Vagina (tissue), 2 donors: ENCODE data around the gene HNRNPAB. TPM values are rescaled to one million over a fixed set of nuclear protein-coding genes. Genes with fewer than 3 reads are reported as not detected.

ENCODE experiments used
- DNase-seq, 2 donors: peaks; one replicate each; pipeline ENCODE4 v3.0.0-alpha.2; 2017; ENCODE audit errors: extremely low spot score in 2 of 2
- H3K27ac ChIP-seq: fragments of 200-600 bp; sonication (generic); one replicate; pipeline ENCODE4 v1.5.1; 2019
- H3K27me3 ChIP-seq: fragments of 200-600 bp; sonication (generic); one replicate; pipeline ENCODE4 v1.5.1; 2019
- H3K36me3 ChIP-seq, 2 donors: fragments of 200-600 bp; sonication (generic); one replicate each; pipeline ENCODE4 v1.5.1; 2017 to 2019
- H3K4me1 ChIP-seq: fragments of 200-600 bp; sonication (generic); one replicate; pipeline ENCODE4 v1.5.1; 2019
- H3K4me3 ChIP-seq, 2 donors: fragments of 200-600 bp; sonication (generic); 1 replicate in 1 of 2; 2 replicates in 1 of 2; pipeline ENCODE4 v1.5.1; 2016 to 2019
- H3K9me3 ChIP-seq: fragments of 200-600 bp; sonication (generic); one replicate; pipeline ENCODE4 v1.5.1; 2019
- POLR2A ChIP-seq, 2 donors: fragments of 450-650 bp; IDR thresholded peaks; one replicate each; pipeline ENCODE4 v1.6.1; 2017; ENCODE audit warnings: antibody characterized with exemption in 2 of 2, mild to moderate bottlenecking in 2 of 2, moderate library complexity in 2 of 2
- POLR2AphosphoS5 ChIP-seq, 2 donors: sonication (generic); formaldehyde crosslinking; IDR thresholded peaks; one replicate each; pipeline ENCODE4 v1.9.0; 2017; ENCODE audit warnings: antibody characterized with exemption in 2 of 2, mild to moderate bottlenecking in 2 of 2, low read depth in 1 of 2; ENCODE audit not compliant: insufficient read depth in 1 of 2
- intact Hi-C: fragments of 100-400 bp; cut with DNase I; formaldehyde crosslinking; loops from one replicate; pipeline ENCODE4 v1.15.1; 2023
- total RNA-seq: library from RNA; depleted of rRNA; stranded (reverse); fragments of >200 nt; gene quantifications from one replicate; pipeline ENCODE4 v1.2.3, GENCODE V29; 2016
- TF ChIP-seq, protein P1 (sequence below), 3 experiments: fragments of 450-650 bp in 2 of 3; fragments of 200-600 bp in 1 of 3; sonication (generic) in 1 of 3; IDR thresholded peaks; one replicate each; pipeline ENCODE4 v1.5.1; 2017 to 2019; ENCODE audit warnings: antibody characterized with exemption in 3 of 3, mild to moderate bottlenecking in 2 of 3, moderate library complexity in 2 of 3

Gene HNRNPAB
- total RNA-seq, 1 donor from 2014 or later, result 92.6 TPM

DNA sequence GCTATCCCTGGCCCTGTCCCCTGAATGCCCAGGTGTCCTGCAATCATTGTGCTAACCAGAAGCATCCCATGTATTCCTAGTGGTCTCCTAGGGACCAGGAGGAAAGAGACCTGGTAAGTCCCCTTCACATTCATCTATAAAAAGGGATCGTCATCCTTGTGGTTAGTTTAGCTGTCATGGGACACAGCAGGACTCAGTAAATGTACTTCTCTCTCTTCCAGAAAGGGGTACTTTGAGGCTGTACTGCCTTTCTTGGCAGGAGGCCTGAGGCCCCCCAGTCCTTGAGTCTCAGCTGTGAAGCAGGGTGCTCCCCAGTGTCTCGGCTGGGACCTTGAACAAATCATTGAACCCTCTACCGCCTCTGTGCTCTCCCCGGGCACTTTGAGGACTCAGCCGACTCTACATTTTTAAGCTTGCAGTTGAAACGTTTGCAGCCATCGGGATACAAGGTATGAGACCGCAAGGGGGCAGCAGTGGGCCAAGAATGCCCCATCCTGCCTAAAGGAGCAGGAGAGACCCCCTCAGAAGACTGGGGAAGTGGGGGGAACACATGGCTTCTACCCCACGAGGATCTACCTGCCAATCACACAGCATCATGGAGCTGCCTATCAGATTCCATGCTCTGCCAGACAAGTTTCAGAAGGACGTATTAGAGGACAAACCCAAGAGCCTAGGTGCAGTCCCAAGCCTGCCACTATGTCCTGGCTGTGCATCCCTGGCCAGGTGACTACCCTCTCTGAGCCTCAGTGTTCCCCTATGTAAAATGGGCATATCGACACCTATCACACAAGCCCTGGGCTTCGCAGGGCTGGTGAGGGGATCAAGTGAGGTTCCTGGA is 30.6 kb downstream of the HNRNPAB start:
- H3K4me3 ChIP-seq, result no peak overlapping the region
- no peak overlapping the region for H3K27ac ChIP-seq
- peaks cover 59% of the 10 kb centered on the region for H3K4me1 ChIP-seq
- intact Hi-C loops, result no loop called here
- peaks cover 0 to 5% of the 10 kb centered on the region in 2 donors for H3K36me3 ChIP-seq
- no peaks in the 10 kb centered on the region for H3K27me3 ChIP-seq
- TF ChIP-seq POLR2A (IDR thresholded peaks at IDR 0.05) (no peak), POLR2AphosphoS5 (IDR thresholded peaks at IDR 0.05; ENCODE audit: insufficient read depth in 1 of 2, low read depth in 1 of 2) (no peak)
- TF ChIP-seq, protein P1, sequence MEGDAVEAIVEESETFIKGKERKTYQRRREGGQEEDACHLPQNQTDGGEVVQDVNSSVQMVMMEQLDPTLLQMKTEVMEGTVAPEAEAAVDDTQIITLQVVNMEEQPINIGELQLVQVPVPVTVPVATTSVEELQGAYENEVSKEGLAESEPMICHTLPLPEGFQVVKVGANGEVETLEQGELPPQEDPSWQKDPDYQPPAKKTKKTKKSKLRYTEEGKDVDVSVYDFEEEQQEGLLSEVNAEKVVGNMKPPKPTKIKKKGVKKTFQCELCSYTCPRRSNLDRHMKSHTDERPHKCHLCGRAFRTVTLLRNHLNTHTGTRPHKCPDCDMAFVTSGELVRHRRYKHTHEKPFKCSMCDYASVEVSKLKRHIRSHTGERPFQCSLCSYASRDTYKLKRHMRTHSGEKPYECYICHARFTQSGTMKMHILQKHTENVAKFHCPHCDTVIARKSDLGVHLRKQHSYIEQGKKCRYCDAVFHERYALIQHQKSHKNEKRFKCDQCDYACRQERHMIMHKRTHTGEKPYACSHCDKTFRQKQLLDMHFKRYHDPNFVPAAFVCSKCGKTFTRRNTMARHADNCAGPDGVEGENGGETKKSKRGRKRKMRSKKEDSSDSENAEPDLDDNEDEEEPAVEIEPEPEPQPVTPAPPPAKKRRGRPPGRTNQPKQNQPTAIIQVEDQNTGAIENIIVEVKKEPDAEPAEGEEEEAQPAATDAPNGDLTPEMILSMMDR (IDR thresholded peaks at IDR 0.05), result peak; percentile 21 to 60 (median 42)
- H3K9me3 ChIP-seq, result no peaks in the 10 kb centered on the region
- no peak for DNase-seq

DNA sequence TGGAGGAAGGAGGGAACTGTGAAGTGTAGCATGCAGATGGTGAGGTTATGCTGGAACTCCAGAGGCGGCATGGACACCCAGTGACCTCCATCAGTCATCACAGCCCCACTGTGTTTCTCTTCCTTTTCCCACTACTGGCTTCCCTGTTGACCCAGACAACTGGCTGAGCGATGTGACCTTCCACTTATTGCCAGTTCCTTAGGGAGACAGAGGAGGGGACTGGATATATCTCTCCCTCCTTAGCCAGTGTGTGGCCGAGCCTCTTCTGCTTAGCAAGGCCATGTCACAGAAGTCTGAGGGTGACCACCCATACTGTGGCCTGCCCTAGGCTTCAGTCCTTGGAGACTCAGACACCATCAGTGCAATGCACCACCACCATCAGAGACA is 31.2 kb downstream of the HNRNPAB start:
- no peak for TF ChIP-seq POLR2AphosphoS5 (IDR thresholded peaks at IDR 0.05; ENCODE audit: insufficient read depth in 1 of 2, low read depth in 1 of 2)
- TF ChIP-seq, protein P1 (IDR thresholded peaks at IDR 0.05), result no peak
- no peak for TF ChIP-seq POLR2A (IDR thresholded peaks at IDR 0.05)
- Histone ChIP-seq H3K27ac (no peak overlapping the region), H3K4me3 (no peak overlapping the region), H3K36me3 (no peaks in the 10 kb centered on the region), H3K9me3 (no peaks in the 10 kb centered on the region), H3K4me1 (peaks cover 53% of the 10 kb centered on the region), H3K27me3 (no peaks in the 10 kb centered on the region)
- intact Hi-C loops, result no loop called here
- DNase-seq, result no peak

DNA sequence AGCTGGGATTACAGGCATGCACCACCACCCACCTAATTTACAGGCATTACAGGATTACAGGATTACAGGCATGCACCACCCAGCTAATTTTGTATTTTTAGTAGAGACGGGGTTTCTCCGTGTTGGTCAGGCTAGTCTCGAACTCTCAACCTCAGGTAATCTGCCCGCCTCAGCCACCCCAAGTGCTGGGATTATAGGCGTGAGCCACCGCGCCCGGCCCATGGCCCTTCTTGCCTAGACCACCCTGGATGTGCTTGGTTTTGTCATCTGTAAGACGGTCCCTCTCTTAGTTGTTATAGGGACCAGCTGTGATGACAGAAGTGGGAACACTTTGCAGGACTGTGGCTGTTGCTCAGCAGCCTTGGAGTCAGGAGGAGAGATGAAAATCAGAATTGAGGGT is 31.8 kb downstream of the HNRNPAB start:
- no peak for TF ChIP-seq POLR2AphosphoS5 (IDR thresholded peaks at IDR 0.05; ENCODE audit: insufficient read depth in 1 of 2, low read depth in 1 of 2)
- no peak for TF ChIP-seq POLR2A (IDR thresholded peaks at IDR 0.05)
- TF ChIP-seq, protein P1 (IDR thresholded peaks at IDR 0.05), result no peak
- intact Hi-C loops, result no loop called here
- DNase-seq, result no peak
- Histone ChIP-seq H3K27ac (no peak overlapping the region), H3K4me3 (no peak overlapping the region), H3K9me3 (no peaks in the 10 kb centered on the region), H3K27me3 (no peaks in the 10 kb centered on the region), H3K36me3 (no peaks in the 10 kb centered on the region), H3K4me1 (peaks cover 48% of the 10 kb centered on the region)

DNA sequence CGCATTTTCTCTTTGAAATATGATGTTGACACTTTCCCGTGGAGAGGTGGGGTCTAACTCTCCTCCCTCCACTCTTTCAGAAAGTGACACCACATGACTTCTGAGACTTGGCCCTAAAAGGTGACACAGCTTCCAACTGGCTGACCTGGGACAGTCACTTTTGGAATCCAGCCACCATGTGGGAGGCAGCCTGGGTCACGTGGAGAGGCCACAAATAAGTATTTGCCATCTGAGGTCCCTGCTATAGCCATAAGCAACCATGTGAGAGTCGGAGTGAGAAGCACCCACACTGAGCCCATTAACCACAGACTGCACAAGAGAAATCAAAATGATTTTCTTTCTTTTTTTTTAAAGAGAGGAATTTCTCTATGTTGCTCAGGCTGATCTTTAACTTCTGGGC is 32.3 kb downstream of the HNRNPAB start:
- intact Hi-C loops, result no loop called here
- DNase-seq, result no peak
- Histone ChIP-seq H3K9me3 (no peaks in the 10 kb centered on the region), H3K36me3 (no peaks in the 10 kb centered on the region), H3K4me3 (no peak overlapping the region), H3K27me3 (no peaks in the 10 kb centered on the region), H3K4me1 (peaks cover 42% of the 10 kb centered on the region), H3K27ac (no peak overlapping the region)
- no peak for TF ChIP-seq POLR2AphosphoS5 (IDR thresholded peaks at IDR 0.05; ENCODE audit: insufficient read depth in 1 of 2, low read depth in 1 of 2)
- TF ChIP-seq, protein P1 (IDR thresholded peaks at IDR 0.05), result no peak
- no peak for TF ChIP-seq POLR2A (IDR thresholded peaks at IDR 0.05)
